Ishikawa (cell line): ENCODE results near the gene CCL17.

Experiments used
- CEBPB ChIP-seq: IDR thresholded peaks from 2 replicates; pipeline ENCODE4 v1.6.1; 2012
- EP300 ChIP-seq: IDR thresholded peaks from 2 replicates; pipeline ENCODE4 v1.6.1; 2012; ENCODE audit warnings: borderline replicate concordance
- FOXM1 ChIP-seq: IDR thresholded peaks from 2 replicates; pipeline ENCODE4 v1.6.1; 2012; ENCODE audit warnings: low read depth, borderline replicate concordance
- RAD21 ChIP-seq: IDR thresholded peaks from 2 replicates; pipeline ENCODE4 v1.6.1; 2012; ENCODE audit warnings: low read depth
- TCF12 ChIP-seq: IDR thresholded peaks from 2 replicates; pipeline ENCODE4 v1.6.1; 2012; ENCODE audit warnings: low read depth
- TEAD4 ChIP-seq: IDR thresholded peaks from 2 replicates; pipeline ENCODE4 v1.6.1; 2012
- YY1 ChIP-seq: IDR thresholded peaks from 2 replicates; pipeline ENCODE4 v1.6.1; 2012; ENCODE audit warnings: low read depth
- TF ChIP-seq, protein P1 (sequence below): IDR thresholded peaks from 2 replicates; pipeline ENCODE4 v1.6.1; 2012; ENCODE audit warnings: low read depth, mild to moderate bottlenecking
- TF ChIP-seq, protein P2 (sequence below): IDR thresholded peaks from 2 replicates; pipeline ENCODE4 v1.6.1; 2012

GRCh38 chr16:57367116-57367752, 37.3 kb upstream of the CCL17 start:
- TF ChIP-seq TEAD4 (no peak), CEBPB (no peak), YY1 (no peak), EP300 (no peak), RAD21 (no peak), TCF12 (no peak), FOXM1 (no peak)
- TF ChIP-seq, protein P1, sequence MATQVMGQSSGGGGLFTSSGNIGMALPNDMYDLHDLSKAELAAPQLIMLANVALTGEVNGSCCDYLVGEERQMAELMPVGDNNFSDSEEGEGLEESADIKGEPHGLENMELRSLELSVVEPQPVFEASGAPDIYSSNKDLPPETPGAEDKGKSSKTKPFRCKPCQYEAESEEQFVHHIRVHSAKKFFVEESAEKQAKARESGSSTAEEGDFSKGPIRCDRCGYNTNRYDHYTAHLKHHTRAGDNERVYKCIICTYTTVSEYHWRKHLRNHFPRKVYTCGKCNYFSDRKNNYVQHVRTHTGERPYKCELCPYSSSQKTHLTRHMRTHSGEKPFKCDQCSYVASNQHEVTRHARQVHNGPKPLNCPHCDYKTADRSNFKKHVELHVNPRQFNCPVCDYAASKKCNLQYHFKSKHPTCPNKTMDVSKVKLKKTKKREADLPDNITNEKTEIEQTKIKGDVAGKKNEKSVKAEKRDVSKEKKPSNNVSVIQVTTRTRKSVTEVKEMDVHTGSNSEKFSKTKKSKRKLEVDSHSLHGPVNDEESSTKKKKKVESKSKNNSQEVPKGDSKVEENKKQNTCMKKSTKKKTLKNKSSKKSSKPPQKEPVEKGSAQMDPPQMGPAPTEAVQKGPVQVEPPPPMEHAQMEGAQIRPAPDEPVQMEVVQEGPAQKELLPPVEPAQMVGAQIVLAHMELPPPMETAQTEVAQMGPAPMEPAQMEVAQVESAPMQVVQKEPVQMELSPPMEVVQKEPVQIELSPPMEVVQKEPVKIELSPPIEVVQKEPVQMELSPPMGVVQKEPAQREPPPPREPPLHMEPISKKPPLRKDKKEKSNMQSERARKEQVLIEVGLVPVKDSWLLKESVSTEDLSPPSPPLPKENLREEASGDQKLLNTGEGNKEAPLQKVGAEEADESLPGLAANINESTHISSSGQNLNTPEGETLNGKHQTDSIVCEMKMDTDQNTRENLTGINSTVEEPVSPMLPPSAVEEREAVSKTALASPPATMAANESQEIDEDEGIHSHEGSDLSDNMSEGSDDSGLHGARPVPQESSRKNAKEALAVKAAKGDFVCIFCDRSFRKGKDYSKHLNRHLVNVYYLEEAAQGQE, result no peak
- TF ChIP-seq, protein P2, sequence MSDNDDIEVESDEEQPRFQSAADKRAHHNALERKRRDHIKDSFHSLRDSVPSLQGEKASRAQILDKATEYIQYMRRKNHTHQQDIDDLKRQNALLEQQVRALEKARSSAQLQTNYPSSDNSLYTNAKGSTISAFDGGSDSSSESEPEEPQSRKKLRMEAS, result no peak
